HCT116 (cell line): ENCODE measurements around the gene MUC22.

Experiments
- CEBPB ChIP-seq: IDR thresholded peaks from 2 replicates; pipeline ENCODE4 v1.6.1; 2012; ENCODE audit warnings: low read depth
- TCF7L2 ChIP-seq: IDR thresholded peaks from 2 replicates; pipeline ENCODE4 v1.7.0; 2011; ENCODE audit warnings: borderline replicate concordance, inconsistent platforms; ENCODE audit not compliant: insufficient read depth, insufficient read length; ENCODE audit errors: extremely low read depth
- TF ChIP-seq, protein P1 (sequence below), 3 experiments: fragments of 200-600 bp in 1 of 3; sonication (generic) in 1 of 3; IDR thresholded peaks in 2 of 3; conservative IDR thresholded peaks in 1 of 3; 2 replicates each; pipeline ENCODE4 v1.5.1; 2012 to 2017; ENCODE audit warnings: low read depth in 2 of 3, low read length in 2 of 3, antibody characterized with exemption in 1 of 3, borderline replicate concordance in 1 of 3, control low read depth in 1 of 3, mild to moderate bottlenecking in 1 of 3, mixed read lengths in 1 of 3, mixed run types in 1 of 3, moderate library complexity in 1 of 3; ENCODE audit not compliant: insufficient read depth in 1 of 3

DNA sequence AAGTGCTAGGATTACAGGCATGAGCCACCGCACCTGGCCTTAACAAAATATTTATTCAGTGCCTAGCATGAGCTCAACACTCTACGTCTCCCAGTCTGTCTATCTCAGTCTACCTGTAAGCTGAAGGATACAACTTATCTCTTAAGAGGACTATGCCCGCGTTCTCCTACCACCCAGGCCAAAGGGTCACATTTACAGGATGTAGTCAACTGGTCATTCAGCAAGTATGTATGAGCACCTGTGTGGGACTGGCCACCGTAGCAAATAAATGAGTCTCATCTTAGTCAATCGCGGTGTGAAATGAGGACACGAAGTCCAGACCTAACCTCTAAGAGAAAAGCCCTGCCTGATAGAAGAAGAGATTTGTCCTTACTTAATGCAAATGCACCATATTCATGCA, 49.9 kb downstream of the MUC22 start:
- TF ChIP-seq TCF7L2 (no peak), CEBPB (no peak)
- TF ChIP-seq, protein P1, sequence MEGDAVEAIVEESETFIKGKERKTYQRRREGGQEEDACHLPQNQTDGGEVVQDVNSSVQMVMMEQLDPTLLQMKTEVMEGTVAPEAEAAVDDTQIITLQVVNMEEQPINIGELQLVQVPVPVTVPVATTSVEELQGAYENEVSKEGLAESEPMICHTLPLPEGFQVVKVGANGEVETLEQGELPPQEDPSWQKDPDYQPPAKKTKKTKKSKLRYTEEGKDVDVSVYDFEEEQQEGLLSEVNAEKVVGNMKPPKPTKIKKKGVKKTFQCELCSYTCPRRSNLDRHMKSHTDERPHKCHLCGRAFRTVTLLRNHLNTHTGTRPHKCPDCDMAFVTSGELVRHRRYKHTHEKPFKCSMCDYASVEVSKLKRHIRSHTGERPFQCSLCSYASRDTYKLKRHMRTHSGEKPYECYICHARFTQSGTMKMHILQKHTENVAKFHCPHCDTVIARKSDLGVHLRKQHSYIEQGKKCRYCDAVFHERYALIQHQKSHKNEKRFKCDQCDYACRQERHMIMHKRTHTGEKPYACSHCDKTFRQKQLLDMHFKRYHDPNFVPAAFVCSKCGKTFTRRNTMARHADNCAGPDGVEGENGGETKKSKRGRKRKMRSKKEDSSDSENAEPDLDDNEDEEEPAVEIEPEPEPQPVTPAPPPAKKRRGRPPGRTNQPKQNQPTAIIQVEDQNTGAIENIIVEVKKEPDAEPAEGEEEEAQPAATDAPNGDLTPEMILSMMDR (IDR thresholded peaks at IDR 0.05 in 2 of 3, conservative IDR thresholded peaks at IDR 0.05 in 1 of 3; ENCODE audit: borderline replicate concordance in 1 of 3, insufficient read depth in 1 of 3, low read depth in 2 of 3, low read length in 2 of 3): no peak
